SK-N-SH treated with all-trans-retinoic acid at 6 μM for 48 hours (cell line): ENCODE measurements around the gene UBXN10.

Experiments used
- OSR1 ChIP-seq: fragments of 250-450 bp; sonication (Bioruptor Pico); IDR thresholded peaks from 2 replicates; pipeline ENCODE4 v1.8.0; 2022; ENCODE audit warnings: moderate library complexity, mild to moderate bottlenecking, inconsistent platforms
- TF ChIP-seq, protein P1 (sequence below): fragments of 250-450 bp; sonication (Bioruptor Pico); IDR thresholded peaks from 2 replicates; pipeline ENCODE4 v1.8.0; 2020; ENCODE audit warnings: mild to moderate bottlenecking, moderate library complexity, borderline replicate concordance

DNA sequence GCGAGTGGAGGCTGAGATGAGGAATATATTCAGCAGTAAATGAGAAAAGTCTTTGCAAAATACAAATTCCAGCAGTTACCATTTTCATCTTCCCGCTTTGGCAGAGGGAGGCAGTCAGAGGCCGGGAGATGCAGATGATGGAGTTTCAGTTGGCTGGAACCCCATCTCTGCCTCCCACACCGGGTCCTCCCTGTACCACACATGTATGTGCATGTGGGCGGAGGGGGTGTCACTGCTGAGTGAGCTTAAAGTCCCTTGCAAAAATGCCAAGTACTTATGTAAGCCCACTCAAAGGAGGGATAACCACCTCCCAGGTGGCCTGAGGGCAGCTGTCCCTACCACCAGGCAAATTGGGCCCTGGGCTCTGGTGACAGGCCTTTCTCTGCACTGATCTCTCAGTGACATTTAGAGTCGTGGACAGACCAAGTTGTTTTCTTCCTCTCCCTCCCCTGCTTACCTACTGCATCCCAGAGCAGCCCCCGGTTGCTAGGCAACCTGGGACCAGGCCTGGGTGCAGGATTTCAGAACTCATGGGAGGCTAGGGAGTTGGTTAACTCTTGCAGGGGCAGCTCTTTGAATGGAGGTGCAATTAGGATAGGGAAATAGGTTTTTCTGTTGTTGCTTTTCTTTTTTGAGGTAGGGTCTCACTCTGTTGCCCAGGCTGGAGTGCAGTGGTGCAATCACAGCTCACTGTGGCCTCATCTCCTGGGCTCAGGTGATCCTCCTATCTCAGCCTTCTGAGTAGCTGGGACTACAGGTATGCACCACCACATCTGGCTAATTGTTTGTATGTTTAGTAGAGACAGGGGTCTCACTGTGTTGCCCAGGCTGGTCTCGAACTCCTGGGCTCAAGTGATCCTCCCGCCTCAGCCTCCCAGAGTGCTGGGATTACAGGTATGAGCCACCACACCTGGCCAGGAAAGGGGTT, 17.1 kb upstream of the UBXN10 start:
- TF ChIP-seq, protein P1, sequence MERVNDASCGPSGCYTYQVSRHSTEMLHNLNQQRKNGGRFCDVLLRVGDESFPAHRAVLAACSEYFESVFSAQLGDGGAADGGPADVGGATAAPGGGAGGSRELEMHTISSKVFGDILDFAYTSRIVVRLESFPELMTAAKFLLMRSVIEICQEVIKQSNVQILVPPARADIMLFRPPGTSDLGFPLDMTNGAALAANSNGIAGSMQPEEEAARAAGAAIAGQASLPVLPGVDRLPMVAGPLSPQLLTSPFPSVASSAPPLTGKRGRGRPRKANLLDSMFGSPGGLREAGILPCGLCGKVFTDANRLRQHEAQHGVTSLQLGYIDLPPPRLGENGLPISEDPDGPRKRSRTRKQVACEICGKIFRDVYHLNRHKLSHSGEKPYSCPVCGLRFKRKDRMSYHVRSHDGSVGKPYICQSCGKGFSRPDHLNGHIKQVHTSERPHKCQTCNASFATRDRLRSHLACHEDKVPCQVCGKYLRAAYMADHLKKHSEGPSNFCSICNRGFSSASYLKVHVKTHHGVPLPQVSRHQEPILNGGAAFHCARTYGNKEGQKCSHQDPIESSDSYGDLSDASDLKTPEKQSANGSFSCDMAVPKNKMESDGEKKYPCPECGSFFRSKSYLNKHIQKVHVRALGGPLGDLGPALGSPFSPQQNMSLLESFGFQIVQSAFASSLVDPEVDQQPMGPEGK (CRISPR knock-in tag) = no peak
- no peak for TF ChIP-seq OSR1 (CRISPR knock-in tag)
